Prostate gland (tissue), 2 donors: Measurements from ENCODE around the gene PRKCQ. TPM values are rescaled to one million over a fixed set of nuclear protein-coding genes. Genes with fewer than 3 reads are reported as not detected.

Experiments used
- DNase-seq: peaks from one replicate; pipeline ENCODE4 v3.0.0-alpha.2; 2019; ENCODE audit warnings: low spot score
- H3K27ac ChIP-seq, 2 donors: fragments of 200-600 bp; sonication (generic); 2 replicates each; pipeline ENCODE4 v1.5.1; 2017 to 2019
- H3K27me3 ChIP-seq: fragments of 200-600 bp; sonication (generic); replicated peaks from 2 replicates; pipeline ENCODE4 v1.5.1; 2019; ENCODE audit not compliant: insufficient read depth
- H3K36me3 ChIP-seq, 2 donors: fragments of 200-600 bp; sonication (generic); 1 replicate in 1 of 2; 2 replicates in 1 of 2; pipeline versions ENCODE4 v1.5.1 to v1.8.1; 2017 to 2019
- H3K4me1 ChIP-seq: fragments of 200-600 bp; sonication (generic); replicated peaks from 2 replicates; pipeline ENCODE4 v1.5.1; 2019
- H3K4me3 ChIP-seq, 2 donors: fragments of 200-600 bp; sonication (generic); 2 replicates each; pipeline ENCODE4 v1.5.1; 2017 to 2019
- H3K9me3 ChIP-seq: fragments of 200-600 bp; sonication (generic); 2 replicates; pipeline ENCODE4 v1.5.1; 2017
- CTCF ChIP-seq, 4 experiments: fragments of 200-600 bp in 2 of 4; fragments of 450-650 bp in 2 of 4; sonication (generic) in 2 of 4; IDR thresholded peaks; 1 replicate in 3 of 4; 2 replicates in 1 of 4; pipeline ENCODE4 v1.5.1; 2016 to 2019; ENCODE audit warnings: antibody characterized with exemption in 4 of 4, mild to moderate bottlenecking in 2 of 4, moderate library complexity in 2 of 4
- POLR2A ChIP-seq: fragments of 450-650 bp; IDR thresholded peaks from one replicate; pipeline ENCODE4 v1.6.1; 2016; ENCODE audit warnings: antibody characterized with exemption, mild to moderate bottlenecking
- POLR2AphosphoS5 ChIP-seq: sonication (generic); formaldehyde crosslinking; IDR thresholded peaks from one replicate; pipeline ENCODE4 v1.6.1; 2017; ENCODE audit warnings: antibody characterized with exemption
- WGBS: methylation state at CpG from one replicate; pipeline ENCODE4 v1.1.5; 2018; 5-methylcytosine and 5-hydroxymethylcytosine counted together
- intact Hi-C: fragments of 100-400 bp; cut with DNase I; formaldehyde crosslinking; loops from one replicate; pipeline ENCODE4 v1.14.2; 2022
- total RNA-seq, 2 donors: library from RNA; depleted of rRNA; stranded (reverse); fragments of >200 nt; gene quantifications; one replicate each; pipeline ENCODE4 v1.1.0, GENCODE V29; 2016

The PRKCQ gene
- total RNA-seq, 2 donors from 2014 or later, result 0.87 to 1.4 TPM

- intact Hi-C loops, result no loop called here
- H3K36me3 ChIP-seq, result no peaks in the 10 kb centered on the region
- no peak for TF ChIP-seq POLR2AphosphoS5
- TF ChIP-seq CTCF (IDR thresholded peaks at IDR 0.05), result no peak
- TF ChIP-seq POLR2A, result no peak
- no peaks in the 10 kb centered on the region for H3K27me3 ChIP-seq
- H3K9me3 ChIP-seq, result no peaks in the 10 kb centered on the region
- WGBS, result 61% methylated on average over 9 of the region's 9 CpGs
- H3K27ac ChIP-seq, result no peak overlapping the region
- DNase-seq, result no peak
- H3K4me1 ChIP-seq, result no peaks in the 10 kb centered on the region
- H3K4me3 ChIP-seq, result no peak overlapping the region
These were observed 36.6 kb downstream of the PRKCQ start for GRCh38 chr10:6543431-6544005.

GRCh38 chr10:6542999-6543430 lies 37.1 kb downstream of the PRKCQ start:
- Histone ChIP-seq H3K9me3 (no peaks in the 10 kb centered on the region), H3K4me1 (no peaks in the 10 kb centered on the region), H3K27ac (no peak overlapping the region), H3K27me3 (no peaks in the 10 kb centered on the region), H3K36me3 (no peaks in the 10 kb centered on the region), H3K4me3 (no peak overlapping the region)
- intact Hi-C loops, result no loop called here
- no peak for TF ChIP-seq POLR2AphosphoS5
- no peak for TF ChIP-seq POLR2A
- TF ChIP-seq CTCF (IDR thresholded peaks at IDR 0.05), result no peak
- WGBS, result 32% methylated on average over 9 of the region's 9 CpGs
- no peak for DNase-seq

- TF ChIP-seq CTCF (IDR thresholded peaks at IDR 0.05), result no peak
- TF ChIP-seq POLR2AphosphoS5, result no peak
- TF ChIP-seq POLR2A, result no peak
- intact Hi-C loops, result no loop called here
These were observed 40.2 kb downstream of the PRKCQ start for GRCh38 chr10:6539833-6540232.

GRCh38 chr10:6537770-6538169 lies 42.3 kb downstream of the PRKCQ start:
- TF ChIP-seq CTCF (IDR thresholded peaks at IDR 0.05) (no peak), POLR2AphosphoS5 (no peak), POLR2A (no peak)
- Histone ChIP-seq H3K4me3 (no peak overlapping the region), H3K27me3 (no peaks in the 10 kb centered on the region), H3K9me3 (no peaks in the 10 kb centered on the region), H3K27ac (no peak overlapping the region), H3K36me3 (no peaks in the 10 kb centered on the region), H3K4me1 (no peaks in the 10 kb centered on the region)
- 68% methylated on average over 5 of the region's 5 CpGs for WGBS
- intact Hi-C loops, result no loop called here
- no peak for DNase-seq

More at GRCh38 chr10:6539833-6540232, 40.2 kb downstream of the PRKCQ start:
- no peak overlapping the region for H3K27ac ChIP-seq
- no peak for DNase-seq
- H3K36me3 ChIP-seq, result no peaks in the 10 kb centered on the region
- no peaks in the 10 kb centered on the region for H3K27me3 ChIP-seq
- no peaks in the 10 kb centered on the region for H3K9me3 ChIP-seq
- H3K4me1 ChIP-seq, result no peaks in the 10 kb centered on the region
- H3K4me3 ChIP-seq, result no peak overlapping the region

- 85% methylated on average over 3 of the region's 3 CpGs for WGBS
- DNase-seq, result no peak
- no peaks in the 10 kb centered on the region for H3K4me1 ChIP-seq
- H3K27me3 ChIP-seq, result no peaks in the 10 kb centered on the region
- H3K4me3 ChIP-seq, result no peak overlapping the region
- no peak for TF ChIP-seq POLR2A
- no peak for TF ChIP-seq CTCF (IDR thresholded peaks at IDR 0.05)
- TF ChIP-seq POLR2AphosphoS5, result no peak
- H3K36me3 ChIP-seq, result no peaks in the 10 kb centered on the region
- H3K9me3 ChIP-seq, result no peaks in the 10 kb centered on the region
- H3K27ac ChIP-seq, result no peak overlapping the region
- intact Hi-C loops, result no loop called here
These were observed 44.0 kb downstream of the PRKCQ start for GRCh38 chr10:6536102-6536501.
